Keratinocyte (primary cell): Measurements from ENCODE around the gene CORO1C.

Experiments used
- EZH2 ChIP-seq: IDR thresholded peaks from one replicate; pipeline ENCODE4 v1.6.1; 2012; ENCODE audit warnings: inconsistent platforms, mild to moderate bottlenecking, low read length, moderate library complexity
- TF ChIP-seq, protein P1 (sequence below), 3 experiments: IDR thresholded peaks in 1 of 3; conservative IDR thresholded peaks in 1 of 3; optimal IDR thresholded peaks in 1 of 3; 2 replicates in 2 of 3; 3 replicates in 1 of 3; pipeline versions ENCODE3 to v1.5.1; 2011; ENCODE audit warnings: low read length in 3 of 3, mild to moderate bottlenecking in 3 of 3, moderate library complexity in 2 of 3, control low read depth in 1 of 3, inconsistent platforms in 1 of 3; ENCODE audit not compliant: insufficient read depth in 2 of 3; ENCODE audit errors: extremely low read depth in 1 of 3

DNA sequence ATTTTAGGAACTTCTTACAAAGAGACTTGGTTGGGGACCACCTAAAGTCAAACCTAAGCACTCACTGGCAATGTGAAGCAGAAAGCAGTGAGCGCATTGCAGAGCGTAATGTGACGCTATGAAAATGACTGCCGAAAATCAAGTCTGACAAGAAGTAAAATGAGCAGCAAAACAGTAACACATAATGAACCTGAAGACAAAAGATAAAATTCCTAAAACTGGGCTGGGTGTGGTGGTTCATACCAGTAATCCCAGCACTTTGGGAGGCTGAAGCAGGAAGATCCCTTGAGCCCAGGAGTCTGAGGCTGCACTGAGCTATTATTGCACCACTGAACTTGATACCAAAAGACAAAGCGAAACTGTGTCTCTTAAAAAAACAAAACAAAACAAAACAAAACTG is 16.5 kb downstream of the CORO1C start:
- TF ChIP-seq, protein P1, sequence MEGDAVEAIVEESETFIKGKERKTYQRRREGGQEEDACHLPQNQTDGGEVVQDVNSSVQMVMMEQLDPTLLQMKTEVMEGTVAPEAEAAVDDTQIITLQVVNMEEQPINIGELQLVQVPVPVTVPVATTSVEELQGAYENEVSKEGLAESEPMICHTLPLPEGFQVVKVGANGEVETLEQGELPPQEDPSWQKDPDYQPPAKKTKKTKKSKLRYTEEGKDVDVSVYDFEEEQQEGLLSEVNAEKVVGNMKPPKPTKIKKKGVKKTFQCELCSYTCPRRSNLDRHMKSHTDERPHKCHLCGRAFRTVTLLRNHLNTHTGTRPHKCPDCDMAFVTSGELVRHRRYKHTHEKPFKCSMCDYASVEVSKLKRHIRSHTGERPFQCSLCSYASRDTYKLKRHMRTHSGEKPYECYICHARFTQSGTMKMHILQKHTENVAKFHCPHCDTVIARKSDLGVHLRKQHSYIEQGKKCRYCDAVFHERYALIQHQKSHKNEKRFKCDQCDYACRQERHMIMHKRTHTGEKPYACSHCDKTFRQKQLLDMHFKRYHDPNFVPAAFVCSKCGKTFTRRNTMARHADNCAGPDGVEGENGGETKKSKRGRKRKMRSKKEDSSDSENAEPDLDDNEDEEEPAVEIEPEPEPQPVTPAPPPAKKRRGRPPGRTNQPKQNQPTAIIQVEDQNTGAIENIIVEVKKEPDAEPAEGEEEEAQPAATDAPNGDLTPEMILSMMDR (optimal IDR thresholded peaks at IDR 0.05 in 1 of 3, IDR thresholded peaks at IDR 0.05 in 1 of 3, conservative IDR thresholded peaks at IDR 0.05 in 1 of 3; ENCODE audit: extremely low read depth in 1 of 3, insufficient read depth in 2 of 3, low read length in 3 of 3), result no peak
- no peak for TF ChIP-seq EZH2
